ENCODE measurements around the gene TTC7B. TPM values are rescaled to one million over a fixed set of nuclear protein-coding genes. Genes with fewer than 3 reads are reported as not detected.

The TTC7B gene
- total and polyA plus RNA-seq, 2 of the 13 experiments (the other 11 are each of a cell fraction or from before 2014, with no cell fraction given): 1.3 to 3.2 TPM

DNA sequence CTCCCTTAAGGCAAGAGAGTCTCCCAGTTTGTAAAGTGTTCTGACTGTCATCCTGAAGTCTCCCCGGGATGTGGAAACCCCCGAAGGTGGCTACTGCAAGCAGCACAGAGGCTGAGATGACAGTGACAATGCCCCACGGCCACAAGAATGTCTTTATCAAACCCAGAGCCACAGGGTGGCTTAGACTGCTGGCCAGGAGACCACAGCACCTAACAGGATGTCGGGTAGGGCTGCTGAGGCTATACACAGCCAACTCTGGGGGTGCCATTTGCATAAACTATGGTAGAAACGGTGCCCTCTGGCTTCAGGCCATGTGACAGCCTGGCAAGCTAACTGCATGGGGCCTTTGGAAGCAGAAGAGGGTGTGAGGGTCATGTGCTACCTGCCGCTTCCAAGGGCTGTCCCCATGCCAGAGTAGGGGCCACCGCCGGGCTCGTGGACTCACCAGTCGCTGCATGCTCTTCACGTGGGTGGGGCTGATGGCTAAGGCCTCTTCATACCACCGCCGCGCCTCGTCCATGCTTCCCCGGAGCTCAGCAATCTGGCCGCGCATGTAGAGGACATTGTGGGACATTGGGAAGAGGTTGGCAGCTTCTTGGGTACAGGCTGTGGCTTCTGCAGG, 238.5 kb downstream of the TTC7B start:
- no peak overlapping the region for H3K9ac ChIP-seq (ENCODE audit: insufficient read depth, low read depth, low read length)
- no TSS peak for BruUV-seq (replicated peaks)
- ATAC-seq: no peak
- no peaks in the 10 kb centered on the region for H3K36me3 ChIP-seq (replicated peaks in 1 of 2; ENCODE audit: control insufficient read depth in 1 of 2, insufficient read depth in 2 of 2, low read length in 2 of 2)
- in situ Hi-C loops (cut with HindIII; ENCODE audit: extremely low pct_ligation_motif_present, low pct_unique_long_range_greater_than_20kb) (no loop called here), intact Hi-C loops (cut with micrococcal nuclease; ENCODE audit: unreplicated experiment) (no loop called here)
- no peaks in the 10 kb centered on the region for H3K9me3 ChIP-seq (ENCODE audit: low read length)
- no peak for DNase-seq (ENCODE audit: low spot score)
- H3K4me1 ChIP-seq (ENCODE audit: insufficient read depth, low read length): no peaks in the 10 kb centered on the region
- H3K27me3 ChIP-seq (ENCODE audit: control insufficient read depth in 1 of 2, insufficient read depth in 2 of 2, low read length in 2 of 2): no peaks in the 10 kb centered on the region; a peak in 1 of 5 replicates
- H2AFZ ChIP-seq (ENCODE audit: low read length): no peak overlapping the region
- H3K4me2 ChIP-seq (ENCODE audit: low read depth, low read length): no peak overlapping the region
- H3K4me3 ChIP-seq (replicated peaks in 1 of 3; ENCODE audit: insufficient read depth in 1 of 3, low read depth in 2 of 3, low read length in 3 of 3): no peak overlapping the region
- no peak for FAIRE-seq
- ChIA-PET POLR2A (no interaction called here), CTCF (ENCODE audit: low intra/inter-chr PET ratio, low total read pairs) (no interaction called here)
- no peaks in the 10 kb centered on the region for H4K20me1 ChIP-seq (ENCODE audit: insufficient read depth, low read length)
- no peaks in the 10 kb centered on the region for H3K79me2 ChIP-seq (ENCODE audit: insufficient read depth, low read length)
- H3K27ac ChIP-seq (ENCODE audit: extremely low read length, insufficient read depth, low read length): no peak overlapping the region
- TF ChIP-seq AKAP8 (CRISPR knock-in tag; IDR thresholded peaks at IDR 0.05): no peak
- WGBS (ENCODE audit: low lambda C conversion rate): 50% methylated on average over 4 of the region's 18 CpGs

- Histone ChIP-seq H2AFZ (ENCODE audit: low read length) (no peak overlapping the region), H3K36me3 (replicated peaks in 1 of 2; ENCODE audit: control insufficient read depth in 1 of 2, insufficient read depth in 2 of 2, low read length in 2 of 2) (no peaks in the 10 kb centered on the region), H3K27ac (ENCODE audit: extremely low read length, insufficient read depth, low read length) (no peak overlapping the region), H3K9ac (ENCODE audit: insufficient read depth, low read depth, low read length) (no peak overlapping the region), H3K9me3 (ENCODE audit: low read length) (no peaks in the 10 kb centered on the region), H3K27me3 (ENCODE audit: control insufficient read depth in 1 of 2, insufficient read depth in 2 of 2, low read length in 2 of 2) (no peaks in the 10 kb centered on the region; a peak in 1 of 5 replicates), H3K4me2 (ENCODE audit: low read depth, low read length) (no peak overlapping the region), H3K4me3 (replicated peaks in 1 of 3; ENCODE audit: insufficient read depth in 1 of 3, low read depth in 2 of 3, low read length in 3 of 3) (no peak overlapping the region), H3K4me1 (ENCODE audit: insufficient read depth, low read length) (no peaks in the 10 kb centered on the region), H4K20me1 (ENCODE audit: insufficient read depth, low read length) (no peaks in the 10 kb centered on the region), H3K79me2 (ENCODE audit: insufficient read depth, low read length) (no peaks in the 10 kb centered on the region)
- no peak for FAIRE-seq
- no peak for TF ChIP-seq ZBTB20 (CRISPR knock-in tag; IDR thresholded peaks at IDR 0.05; ENCODE audit: borderline replicate concordance, low read depth)
- TF ChIP-seq BRD4 (CRISPR knock-in tag; IDR thresholded peaks at IDR 0.05): no peak
- TF ChIP-seq ELK4 (CRISPR knock-in tag; IDR thresholded peaks at IDR 0.05; ENCODE audit: borderline replicate concordance): no peak
- TF ChIP-seq ZNF703 (CRISPR knock-in tag; IDR thresholded peaks at IDR 0.05; ENCODE audit: borderline replicate concordance): no peak
- no peak for TF ChIP-seq SRY (CRISPR knock-in tag; IDR thresholded peaks at IDR 0.05)
- no peak for TF ChIP-seq ZNF263 (CRISPR knock-in tag; IDR thresholded peaks at IDR 0.05)
- TF ChIP-seq ZNF30 (CRISPR knock-in tag; IDR thresholded peaks at IDR 0.05): no peak
- TF ChIP-seq BORCS8-MEF2B (CRISPR knock-in tag; IDR thresholded peaks at IDR 0.05): no peak
- TF ChIP-seq ZFP37 (CRISPR knock-in tag; IDR thresholded peaks at IDR 0.05; ENCODE audit: borderline replicate concordance): no peak
- no peak for TF ChIP-seq MBNL3 (CRISPR knock-in tag; conservative IDR thresholded peaks at IDR 0.05)
- no peak for TF ChIP-seq ATF1 (CRISPR knock-in tag; IDR thresholded peaks at IDR 0.05)
- TF ChIP-seq ARNT (IDR thresholded peaks at IDR 0.05): no peak
- TF ChIP-seq KAT7 (CRISPR knock-in tag; IDR thresholded peaks at IDR 0.05; ENCODE audit: borderline replicate concordance): no peak
- no peak for TF ChIP-seq ZSCAN22 (CRISPR knock-in tag; IDR thresholded peaks at IDR 0.05)
- TF ChIP-seq ZNF776 (CRISPR knock-in tag; IDR thresholded peaks at IDR 0.05): no peak
- TF ChIP-seq RBAK (CRISPR knock-in tag; IDR thresholded peaks at IDR 0.05): no peak
- no TSS peak for BruUV-seq (replicated peaks)
- POLR2A ChIA-PET: no interaction called here
- no peak for DNase-seq (ENCODE audit: low spot score)
- in situ Hi-C loops (cut with HindIII; ENCODE audit: extremely low pct_ligation_motif_present, low pct_unique_long_range_greater_than_20kb): no loop called here
- intact Hi-C loops (cut with micrococcal nuclease; ENCODE audit: unreplicated experiment): no loop called here
- WGBS (ENCODE audit: low lambda C conversion rate): 89% methylated on average over 8 of the region's 21 CpGs
- CTCF ChIA-PET (ENCODE audit: low intra/inter-chr PET ratio, low total read pairs): no interaction called here
- no peak for ATAC-seq
Measured at GRCh38 chr14:90576981-90577660, 239.1 kb downstream of the TTC7B start.
